A673 (cell line): ENCODE data around the gene STARD3.

Source experiments
- EZH2 ChIP-seq: fragments of 200-600 bp; sonication (generic); IDR thresholded peaks from 2 replicates; pipeline ENCODE4 v1.6.1; 2017; ENCODE audit warnings: borderline replicate concordance, low read depth, mild to moderate bottlenecking, mixed read lengths, antibody characterized with exemption, low read length; ENCODE audit not compliant: poor library complexity, severe bottlenecking
- TF ChIP-seq, protein P1 (sequence below): fragments of 300-800, 200-600 bp; sonication (generic); conservative IDR thresholded peaks from 2 replicates; pipeline ENCODE4 v1.5.1; 2017; ENCODE audit warnings: low read depth, mild to moderate bottlenecking, antibody characterized with exemption, low read length, moderate library complexity, mixed read lengths

DNA sequence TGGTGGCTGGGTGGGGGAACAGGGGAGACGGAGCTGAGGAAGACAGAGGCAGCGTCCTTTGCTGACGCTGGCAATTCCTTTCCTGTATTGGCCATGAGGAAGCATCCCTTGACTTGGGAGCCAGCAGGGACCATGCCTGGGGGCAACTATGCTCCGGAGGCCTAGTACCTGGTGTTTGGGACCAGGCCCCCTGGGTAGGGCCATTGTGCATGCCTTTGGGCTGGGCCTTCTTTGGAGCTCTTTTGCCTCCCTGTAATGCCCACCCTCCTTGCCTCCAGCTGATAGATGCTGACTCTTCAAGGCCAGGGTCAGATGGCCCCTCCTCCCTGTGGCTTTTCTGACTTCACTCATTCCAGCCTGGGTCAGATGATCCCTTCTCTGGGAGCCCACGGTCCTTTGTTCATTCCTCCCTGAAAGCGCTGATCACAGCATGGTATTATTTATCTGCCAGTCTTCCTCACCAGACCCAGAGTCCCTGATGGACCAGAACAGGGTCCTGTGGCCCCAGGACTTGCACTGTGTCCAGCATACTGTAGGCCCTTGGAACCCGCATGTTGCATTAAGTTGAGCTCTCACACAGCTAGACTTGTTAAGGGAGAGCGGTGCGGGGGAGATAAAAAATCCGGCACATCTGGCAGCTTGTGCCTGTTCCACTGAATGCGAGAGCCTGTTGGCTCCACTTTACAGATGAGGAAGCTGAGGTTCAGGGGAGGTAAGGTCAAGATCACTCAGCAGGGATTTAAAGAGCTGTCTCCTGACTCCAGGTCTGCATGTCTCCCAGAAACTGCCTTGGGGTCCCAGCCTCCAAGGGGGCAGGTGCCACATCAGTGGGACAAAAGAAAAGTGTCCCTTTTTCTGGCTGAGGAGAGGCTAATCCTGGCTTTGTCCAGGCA is 2.9 kb downstream of the STARD3 start:
- TF ChIP-seq, protein P1, sequence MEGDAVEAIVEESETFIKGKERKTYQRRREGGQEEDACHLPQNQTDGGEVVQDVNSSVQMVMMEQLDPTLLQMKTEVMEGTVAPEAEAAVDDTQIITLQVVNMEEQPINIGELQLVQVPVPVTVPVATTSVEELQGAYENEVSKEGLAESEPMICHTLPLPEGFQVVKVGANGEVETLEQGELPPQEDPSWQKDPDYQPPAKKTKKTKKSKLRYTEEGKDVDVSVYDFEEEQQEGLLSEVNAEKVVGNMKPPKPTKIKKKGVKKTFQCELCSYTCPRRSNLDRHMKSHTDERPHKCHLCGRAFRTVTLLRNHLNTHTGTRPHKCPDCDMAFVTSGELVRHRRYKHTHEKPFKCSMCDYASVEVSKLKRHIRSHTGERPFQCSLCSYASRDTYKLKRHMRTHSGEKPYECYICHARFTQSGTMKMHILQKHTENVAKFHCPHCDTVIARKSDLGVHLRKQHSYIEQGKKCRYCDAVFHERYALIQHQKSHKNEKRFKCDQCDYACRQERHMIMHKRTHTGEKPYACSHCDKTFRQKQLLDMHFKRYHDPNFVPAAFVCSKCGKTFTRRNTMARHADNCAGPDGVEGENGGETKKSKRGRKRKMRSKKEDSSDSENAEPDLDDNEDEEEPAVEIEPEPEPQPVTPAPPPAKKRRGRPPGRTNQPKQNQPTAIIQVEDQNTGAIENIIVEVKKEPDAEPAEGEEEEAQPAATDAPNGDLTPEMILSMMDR: no peak
- no peak for TF ChIP-seq EZH2
